ENCODE measurements around the gene NUDC. TPM values are rescaled to one million over a fixed set of nuclear protein-coding genes. Genes with fewer than 3 reads are reported as not detected.
A peak's percentile ranks its signal among the peaks of the same experiment; 100 is the strongest.

NUDC gene
- total RNA-seq, 1 donor from 2014 or later: 68.9 TPM

GRCh38 chr1:26923711-26924110 is 2.2 kb downstream of the NUDC start:
- H3K36me3 ChIP-seq: peaks cover 48% of the 10 kb centered on the region

GRCh38 chr1:26932531-26932930 is 11.0 kb downstream of the NUDC start:
- Histone ChIP-seq H3K27ac (replicated peaks) (no peak overlapping the region), H3K27me3 (ENCODE audit: low read depth) (no peaks in the 10 kb centered on the region), H3K4me1 (peaks cover 10% of the 10 kb centered on the region), H3K36me3 (peaks cover 82% of the 10 kb centered on the region), H3K9me3 (replicated peaks) (no peaks in the 10 kb centered on the region), H3K4me3 (no peak overlapping the region)
- no peak for DNase-seq
- TF ChIP-seq, protein P1, sequence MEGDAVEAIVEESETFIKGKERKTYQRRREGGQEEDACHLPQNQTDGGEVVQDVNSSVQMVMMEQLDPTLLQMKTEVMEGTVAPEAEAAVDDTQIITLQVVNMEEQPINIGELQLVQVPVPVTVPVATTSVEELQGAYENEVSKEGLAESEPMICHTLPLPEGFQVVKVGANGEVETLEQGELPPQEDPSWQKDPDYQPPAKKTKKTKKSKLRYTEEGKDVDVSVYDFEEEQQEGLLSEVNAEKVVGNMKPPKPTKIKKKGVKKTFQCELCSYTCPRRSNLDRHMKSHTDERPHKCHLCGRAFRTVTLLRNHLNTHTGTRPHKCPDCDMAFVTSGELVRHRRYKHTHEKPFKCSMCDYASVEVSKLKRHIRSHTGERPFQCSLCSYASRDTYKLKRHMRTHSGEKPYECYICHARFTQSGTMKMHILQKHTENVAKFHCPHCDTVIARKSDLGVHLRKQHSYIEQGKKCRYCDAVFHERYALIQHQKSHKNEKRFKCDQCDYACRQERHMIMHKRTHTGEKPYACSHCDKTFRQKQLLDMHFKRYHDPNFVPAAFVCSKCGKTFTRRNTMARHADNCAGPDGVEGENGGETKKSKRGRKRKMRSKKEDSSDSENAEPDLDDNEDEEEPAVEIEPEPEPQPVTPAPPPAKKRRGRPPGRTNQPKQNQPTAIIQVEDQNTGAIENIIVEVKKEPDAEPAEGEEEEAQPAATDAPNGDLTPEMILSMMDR (IDR thresholded peaks at IDR 0.05; ENCODE audit: borderline replicate concordance): no peak
- intact Hi-C loops (cut with micrococcal nuclease): no loop called here

More at GRCh38 chr1:26923711-26924110, 2.2 kb downstream of the NUDC start:
- H3K4me1 ChIP-seq: peaks cover 36% of the 10 kb centered on the region
- TF ChIP-seq, protein P1 (IDR thresholded peaks at IDR 0.05; ENCODE audit: borderline replicate concordance): no peak
- no peaks in the 10 kb centered on the region for H3K27me3 ChIP-seq (ENCODE audit: low read depth)
- no peak overlapping the region for H3K27ac ChIP-seq (replicated peaks)
- H3K9me3 ChIP-seq (replicated peaks): no peaks in the 10 kb centered on the region
- no peak overlapping the region for H3K4me3 ChIP-seq
- DNase-seq: no peak
- intact Hi-C loops (cut with micrococcal nuclease): no loop called here

GRCh38 chr1:26936823-26937222 is 15.3 kb downstream of the NUDC start:
- TF ChIP-seq, protein P1 (IDR thresholded peaks at IDR 0.05; ENCODE audit: borderline replicate concordance): no peak
- no peak overlapping the region for H3K27ac ChIP-seq (replicated peaks)
- H3K36me3 ChIP-seq: peaks cover 53% of the 10 kb centered on the region
- H3K9me3 ChIP-seq (replicated peaks): no peaks in the 10 kb centered on the region
- H3K4me3 ChIP-seq: no peak overlapping the region
- no peaks in the 10 kb centered on the region for H3K27me3 ChIP-seq (ENCODE audit: low read depth)
- DNase-seq: no peak
- intact Hi-C loops (cut with micrococcal nuclease): no loop called here
- H3K4me1 ChIP-seq: peaks cover 51% of the 10 kb centered on the region

DNA sequence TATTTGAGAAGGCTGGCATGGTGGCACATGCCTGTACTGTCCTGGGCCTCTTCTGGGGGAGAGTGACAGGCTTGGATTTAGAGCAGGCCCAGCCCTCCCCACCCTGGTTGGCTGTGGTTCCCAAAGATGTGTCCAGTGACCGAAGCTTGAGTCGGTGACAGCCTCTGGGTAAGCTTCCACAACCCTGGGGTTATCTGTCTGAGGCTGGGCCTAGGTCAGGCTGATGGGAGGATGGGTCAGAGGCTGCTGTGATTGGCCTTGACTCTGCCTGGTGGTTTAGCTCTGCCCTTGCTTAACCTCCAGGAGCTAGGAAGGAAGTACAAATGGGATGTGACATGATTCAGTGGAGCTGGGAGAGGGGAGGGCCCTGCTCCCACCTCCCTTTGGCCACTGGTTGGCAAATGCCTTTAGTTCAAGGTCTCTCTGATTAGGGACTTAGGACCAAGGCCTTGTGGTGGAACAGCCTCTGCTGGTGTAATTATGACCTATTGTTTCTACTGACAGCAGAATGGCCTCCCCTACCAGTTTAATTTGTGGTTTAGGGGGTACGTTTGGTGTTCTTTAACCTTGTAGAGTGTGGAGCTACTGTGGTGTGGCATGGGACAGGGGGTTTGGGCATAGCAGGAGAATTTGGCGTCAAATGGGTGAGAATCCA is 16.6 kb downstream of the NUDC start:
- TF ChIP-seq, protein P1 (IDR thresholded peaks at IDR 0.05; ENCODE audit: borderline replicate concordance): no peak
- DNase-seq: peak; percentile 33
- no peaks in the 10 kb centered on the region for H3K27me3 ChIP-seq (ENCODE audit: low read depth)
- H3K4me3 ChIP-seq: no peak overlapping the region
- no peaks in the 10 kb centered on the region for H3K9me3 ChIP-seq (replicated peaks)
- peaks cover 59% of the 10 kb centered on the region for H3K36me3 ChIP-seq
- H3K27ac ChIP-seq (replicated peaks): peak overlapping the region; percentile 72
- peaks cover 60% of the 10 kb centered on the region for H3K4me1 ChIP-seq
- intact Hi-C loops (cut with micrococcal nuclease): no loop called here

GRCh38 chr1:26938659-26939025 is 17.1 kb downstream of the NUDC start:
- Histone ChIP-seq H3K4me3 (no peak overlapping the region), H3K4me1 (peaks cover 60% of the 10 kb centered on the region), H3K27me3 (ENCODE audit: low read depth) (no peaks in the 10 kb centered on the region), H3K27ac (replicated peaks) (peak overlapping the region; percentile 72), H3K36me3 (peaks cover 60% of the 10 kb centered on the region), H3K9me3 (replicated peaks) (no peaks in the 10 kb centered on the region)
- TF ChIP-seq, protein P1 (IDR thresholded peaks at IDR 0.05; ENCODE audit: borderline replicate concordance): no peak
- intact Hi-C loops (cut with micrococcal nuclease): no loop called here
- DNase-seq: no peak
